ENCODE results near the gene BANF1.

The BANF1 gene

DNA sequence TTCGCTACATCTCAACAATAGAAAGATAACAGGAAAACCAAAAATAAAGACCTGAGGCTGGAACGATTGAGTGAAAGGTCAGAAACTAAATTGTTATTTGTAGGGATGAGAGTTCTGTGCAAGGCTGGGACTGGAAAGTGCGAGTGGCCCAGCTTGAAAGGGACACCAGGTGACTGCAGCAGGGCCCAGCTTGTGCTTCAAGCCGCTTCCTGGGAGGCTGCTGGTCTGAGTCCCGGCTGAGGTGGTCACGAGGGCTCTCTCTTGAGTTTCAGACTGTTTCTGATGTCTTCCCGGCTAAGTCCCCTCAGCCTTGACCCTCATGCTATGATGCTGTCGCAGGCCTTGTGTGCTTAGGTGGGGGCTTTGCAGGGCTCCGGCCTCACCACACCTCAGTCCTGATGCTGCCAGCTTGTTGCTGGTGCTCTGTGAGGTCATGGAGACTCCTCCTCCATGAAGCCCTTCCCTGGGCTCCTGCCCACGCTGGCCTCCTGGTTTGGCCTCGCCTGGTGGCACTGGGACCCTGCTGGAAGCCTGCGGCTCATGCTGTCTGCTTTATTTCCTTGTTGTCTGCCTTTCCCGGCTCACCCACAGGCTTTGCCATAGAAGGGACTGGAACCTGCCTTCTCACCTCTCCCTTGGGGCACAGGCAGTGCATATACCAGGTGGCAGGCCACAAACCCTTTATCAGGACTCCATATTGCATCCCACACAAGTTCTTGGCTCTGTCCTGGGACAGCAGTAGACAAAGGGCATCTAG, 4.0 kb downstream of the BANF1 start:
- ATAC-seq: no peak
- no peak for TF ChIP-seq ZFP30 (CRISPR knock-in tag; IDR thresholded peaks at IDR 0.05)
- TF ChIP-seq CSDC2 (CRISPR knock-in tag; IDR thresholded peaks at IDR 0.05): no peak

DNA sequence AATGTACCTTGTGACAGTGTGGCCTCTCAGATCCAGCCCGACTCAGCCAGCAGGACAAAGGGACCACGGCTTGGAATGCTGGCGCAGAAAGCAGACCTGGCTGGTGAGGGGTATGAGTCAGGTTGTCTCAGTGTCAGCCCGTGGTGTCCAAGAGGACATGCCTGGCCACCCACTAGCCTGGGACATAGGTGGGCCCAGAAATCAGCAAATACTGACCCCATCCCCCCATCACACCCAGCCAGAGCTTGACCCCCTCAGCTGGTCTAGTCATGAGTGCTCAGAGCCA, 4.5 kb downstream of the BANF1 start:
- no peak for ATAC-seq
- TF ChIP-seq ZC3H10 (CRISPR knock-in tag; IDR thresholded peaks at IDR 0.05): no peak
- TF ChIP-seq ISL1 (CRISPR knock-in tag; IDR thresholded peaks at IDR 0.05): no peak
- no peak for TF ChIP-seq TCF4 (CRISPR knock-in tag; IDR thresholded peaks at IDR 0.05; ENCODE audit: borderline replicate concordance)
- TF ChIP-seq OSR1 (CRISPR knock-in tag; IDR thresholded peaks at IDR 0.05): no peak
- no peak for TF ChIP-seq ZNF565 (CRISPR knock-in tag; conservative IDR thresholded peaks at IDR 0.05; ENCODE audit: low read depth)

DNA sequence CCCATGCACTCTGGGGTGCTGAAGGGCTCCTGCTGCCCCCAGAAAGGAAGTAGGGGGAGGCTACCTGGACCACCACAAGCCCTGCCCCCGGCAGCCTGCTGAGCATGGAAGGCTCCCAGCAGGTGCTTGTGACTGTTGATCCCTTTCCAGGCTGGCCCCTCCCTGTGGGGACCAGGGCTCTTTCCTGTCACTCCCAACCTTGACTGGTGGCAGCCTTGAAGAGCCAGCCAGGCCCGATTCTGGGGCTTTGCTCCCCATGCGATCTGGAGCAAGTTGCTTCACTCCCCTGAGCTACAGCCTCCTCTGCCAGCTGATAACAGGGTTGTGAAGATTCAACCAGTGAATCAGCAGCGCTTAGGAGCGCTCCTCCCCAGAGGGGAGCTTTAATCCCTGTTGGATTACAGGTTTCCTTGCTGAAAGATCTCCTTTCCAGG, 4.9 kb downstream of the BANF1 start:
- no peak; the same call in 2 of the 3 replicates for ATAC-seq
- TF ChIP-seq, protein P1, sequence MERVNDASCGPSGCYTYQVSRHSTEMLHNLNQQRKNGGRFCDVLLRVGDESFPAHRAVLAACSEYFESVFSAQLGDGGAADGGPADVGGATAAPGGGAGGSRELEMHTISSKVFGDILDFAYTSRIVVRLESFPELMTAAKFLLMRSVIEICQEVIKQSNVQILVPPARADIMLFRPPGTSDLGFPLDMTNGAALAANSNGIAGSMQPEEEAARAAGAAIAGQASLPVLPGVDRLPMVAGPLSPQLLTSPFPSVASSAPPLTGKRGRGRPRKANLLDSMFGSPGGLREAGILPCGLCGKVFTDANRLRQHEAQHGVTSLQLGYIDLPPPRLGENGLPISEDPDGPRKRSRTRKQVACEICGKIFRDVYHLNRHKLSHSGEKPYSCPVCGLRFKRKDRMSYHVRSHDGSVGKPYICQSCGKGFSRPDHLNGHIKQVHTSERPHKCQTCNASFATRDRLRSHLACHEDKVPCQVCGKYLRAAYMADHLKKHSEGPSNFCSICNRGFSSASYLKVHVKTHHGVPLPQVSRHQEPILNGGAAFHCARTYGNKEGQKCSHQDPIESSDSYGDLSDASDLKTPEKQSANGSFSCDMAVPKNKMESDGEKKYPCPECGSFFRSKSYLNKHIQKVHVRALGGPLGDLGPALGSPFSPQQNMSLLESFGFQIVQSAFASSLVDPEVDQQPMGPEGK (CRISPR knock-in tag; IDR thresholded peaks at IDR 0.05; ENCODE audit: borderline replicate concordance): no peak
- no peak for TF ChIP-seq ZFP3 (CRISPR knock-in tag; IDR thresholded peaks at IDR 0.05)
- TF ChIP-seq OSR1 (CRISPR knock-in tag; IDR thresholded peaks at IDR 0.05): no peak
- no peak for TF ChIP-seq GLIS3 (CRISPR knock-in tag; IDR thresholded peaks at IDR 0.05)
- no peak for TF ChIP-seq CSDC2 (CRISPR knock-in tag; IDR thresholded peaks at IDR 0.05)
- TF ChIP-seq RARB (CRISPR knock-in tag; IDR thresholded peaks at IDR 0.05): no peak
- TF ChIP-seq TCF4 (CRISPR knock-in tag; IDR thresholded peaks at IDR 0.05; ENCODE audit: borderline replicate concordance): no peak
- TF ChIP-seq ZNF70 (CRISPR knock-in tag; IDR thresholded peaks at IDR 0.05): no peak
- TF ChIP-seq, protein P2, sequence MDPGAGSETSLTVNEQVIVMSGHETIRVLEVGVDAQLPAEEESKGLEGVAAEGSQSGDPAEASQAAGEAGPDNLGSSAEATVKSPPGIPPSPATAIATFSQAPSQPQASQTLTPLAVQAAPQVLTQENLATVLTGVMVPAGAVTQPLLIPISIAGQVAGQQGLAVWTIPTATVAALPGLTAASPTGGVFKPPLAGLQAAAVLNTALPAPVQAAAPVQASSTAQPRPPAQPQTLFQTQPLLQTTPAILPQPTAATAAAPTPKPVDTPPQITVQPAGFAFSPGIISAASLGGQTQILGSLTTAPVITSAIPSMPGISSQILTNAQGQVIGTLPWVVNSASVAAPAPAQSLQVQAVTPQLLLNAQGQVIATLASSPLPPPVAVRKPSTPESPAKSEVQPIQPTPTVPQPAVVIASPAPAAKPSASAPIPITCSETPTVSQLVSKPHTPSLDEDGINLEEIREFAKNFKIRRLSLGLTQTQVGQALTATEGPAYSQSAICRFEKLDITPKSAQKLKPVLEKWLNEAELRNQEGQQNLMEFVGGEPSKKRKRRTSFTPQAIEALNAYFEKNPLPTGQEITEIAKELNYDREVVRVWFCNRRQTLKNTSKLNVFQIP (CRISPR knock-in tag; IDR thresholded peaks at IDR 0.05; ENCODE audit: borderline replicate concordance, low read depth): no peak
- TF ChIP-seq PPARA (CRISPR knock-in tag; IDR thresholded peaks at IDR 0.05; ENCODE audit: borderline replicate concordance): no peak
- TF ChIP-seq ZFP30 (CRISPR knock-in tag; IDR thresholded peaks at IDR 0.05): no peak
- no peak for TF ChIP-seq ARNTL (CRISPR knock-in tag; IDR thresholded peaks at IDR 0.05; ENCODE audit: borderline replicate concordance, low read depth)

DNA sequence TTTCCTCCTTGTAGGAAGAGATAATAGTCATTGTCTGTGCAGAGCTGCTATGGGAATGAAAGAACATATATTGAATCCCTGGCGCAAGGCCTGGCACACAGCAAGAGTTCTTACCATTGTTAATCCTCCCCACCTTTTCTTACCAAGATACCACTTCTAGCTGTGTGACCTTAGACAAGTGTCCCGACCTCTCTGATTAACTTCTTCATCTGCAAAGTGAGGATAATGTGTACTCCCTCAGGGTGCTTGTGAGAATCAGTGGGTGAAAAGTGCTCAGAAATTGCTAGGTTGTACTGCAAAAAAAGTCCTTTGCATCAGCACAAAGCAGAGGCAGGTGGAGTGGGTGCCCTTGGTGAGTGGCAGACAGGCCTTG, 5.8 kb downstream of the BANF1 start:
- TF ChIP-seq, protein P3, sequence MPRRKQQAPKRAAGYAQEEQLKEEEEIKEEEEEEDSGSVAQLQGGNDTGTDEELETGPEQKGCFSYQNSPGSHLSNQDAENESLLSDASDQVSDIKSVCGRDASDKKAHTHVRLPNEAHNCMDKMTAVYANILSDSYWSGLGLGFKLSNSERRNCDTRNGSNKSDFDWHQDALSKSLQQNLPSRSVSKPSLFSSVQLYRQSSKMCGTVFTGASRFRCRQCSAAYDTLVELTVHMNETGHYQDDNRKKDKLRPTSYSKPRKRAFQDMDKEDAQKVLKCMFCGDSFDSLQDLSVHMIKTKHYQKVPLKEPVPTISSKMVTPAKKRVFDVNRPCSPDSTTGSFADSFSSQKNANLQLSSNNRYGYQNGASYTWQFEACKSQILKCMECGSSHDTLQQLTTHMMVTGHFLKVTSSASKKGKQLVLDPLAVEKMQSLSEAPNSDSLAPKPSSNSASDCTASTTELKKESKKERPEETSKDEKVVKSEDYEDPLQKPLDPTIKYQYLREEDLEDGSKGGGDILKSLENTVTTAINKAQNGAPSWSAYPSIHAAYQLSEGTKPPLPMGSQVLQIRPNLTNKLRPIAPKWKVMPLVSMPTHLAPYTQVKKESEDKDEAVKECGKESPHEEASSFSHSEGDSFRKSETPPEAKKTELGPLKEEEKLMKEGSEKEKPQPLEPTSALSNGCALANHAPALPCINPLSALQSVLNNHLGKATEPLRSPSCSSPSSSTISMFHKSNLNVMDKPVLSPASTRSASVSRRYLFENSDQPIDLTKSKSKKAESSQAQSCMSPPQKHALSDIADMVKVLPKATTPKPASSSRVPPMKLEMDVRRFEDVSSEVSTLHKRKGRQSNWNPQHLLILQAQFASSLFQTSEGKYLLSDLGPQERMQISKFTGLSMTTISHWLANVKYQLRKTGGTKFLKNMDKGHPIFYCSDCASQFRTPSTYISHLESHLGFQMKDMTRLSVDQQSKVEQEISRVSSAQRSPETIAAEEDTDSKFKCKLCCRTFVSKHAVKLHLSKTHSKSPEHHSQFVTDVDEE (CRISPR knock-in tag; IDR thresholded peaks at IDR 0.05): no peak
- TF ChIP-seq ZNF565 (CRISPR knock-in tag; conservative IDR thresholded peaks at IDR 0.05; ENCODE audit: low read depth): no peak
- TF ChIP-seq ESRRG (CRISPR knock-in tag; IDR thresholded peaks at IDR 0.05): no peak
- TF ChIP-seq TCF4 (CRISPR knock-in tag; IDR thresholded peaks at IDR 0.05; ENCODE audit: borderline replicate concordance): no peak
- no peak for TF ChIP-seq ZNF8 (CRISPR knock-in tag; IDR thresholded peaks at IDR 0.05)
- no peak for TF ChIP-seq ARNTL (CRISPR knock-in tag; IDR thresholded peaks at IDR 0.05; ENCODE audit: borderline replicate concordance, low read depth)
- TF ChIP-seq TOX (CRISPR knock-in tag; IDR thresholded peaks at IDR 0.05; ENCODE audit: borderline replicate concordance): no peak
- TF ChIP-seq, protein P1 (CRISPR knock-in tag; IDR thresholded peaks at IDR 0.05; ENCODE audit: borderline replicate concordance): no peak
- TF ChIP-seq ZNF70 (CRISPR knock-in tag; IDR thresholded peaks at IDR 0.05): no peak
- TF ChIP-seq ISL1 (CRISPR knock-in tag; IDR thresholded peaks at IDR 0.05): no peak
- TF ChIP-seq ZFP3 (CRISPR knock-in tag; IDR thresholded peaks at IDR 0.05): no peak
- TF ChIP-seq GLIS3 (CRISPR knock-in tag; IDR thresholded peaks at IDR 0.05): no peak
- TF ChIP-seq, protein P4, sequence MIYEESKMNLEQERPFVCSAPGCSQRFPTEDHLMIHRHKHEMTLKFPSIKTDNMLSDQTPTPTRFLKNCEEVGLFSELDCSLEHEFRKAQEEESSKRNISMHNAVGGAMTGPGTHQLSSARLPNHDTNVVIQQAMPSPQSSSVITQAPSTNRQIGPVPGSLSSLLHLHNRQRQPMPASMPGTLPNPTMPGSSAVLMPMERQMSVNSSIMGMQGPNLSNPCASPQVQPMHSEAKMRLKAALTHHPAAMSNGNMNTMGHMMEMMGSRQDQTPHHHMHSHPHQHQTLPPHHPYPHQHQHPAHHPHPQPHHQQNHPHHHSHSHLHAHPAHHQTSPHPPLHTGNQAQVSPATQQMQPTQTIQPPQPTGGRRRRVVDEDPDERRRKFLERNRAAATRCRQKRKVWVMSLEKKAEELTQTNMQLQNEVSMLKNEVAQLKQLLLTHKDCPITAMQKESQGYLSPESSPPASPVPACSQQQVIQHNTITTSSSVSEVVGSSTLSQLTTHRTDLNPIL (CRISPR knock-in tag; IDR thresholded peaks at IDR 0.05; ENCODE audit: low read depth): no peak
- TF ChIP-seq, protein P2 (CRISPR knock-in tag; IDR thresholded peaks at IDR 0.05; ENCODE audit: borderline replicate concordance, low read depth): no peak
- ATAC-seq: no peak
